ENCODE measurements around the gene RANGAP1. TPM values are rescaled to one million over a fixed set of nuclear protein-coding genes. Genes with fewer than 3 reads are reported as not detected.

The RANGAP1 gene
- total RNA-seq, 4 donors from 2014 or later = 119 to 150 (median 121) TPM

DNA sequence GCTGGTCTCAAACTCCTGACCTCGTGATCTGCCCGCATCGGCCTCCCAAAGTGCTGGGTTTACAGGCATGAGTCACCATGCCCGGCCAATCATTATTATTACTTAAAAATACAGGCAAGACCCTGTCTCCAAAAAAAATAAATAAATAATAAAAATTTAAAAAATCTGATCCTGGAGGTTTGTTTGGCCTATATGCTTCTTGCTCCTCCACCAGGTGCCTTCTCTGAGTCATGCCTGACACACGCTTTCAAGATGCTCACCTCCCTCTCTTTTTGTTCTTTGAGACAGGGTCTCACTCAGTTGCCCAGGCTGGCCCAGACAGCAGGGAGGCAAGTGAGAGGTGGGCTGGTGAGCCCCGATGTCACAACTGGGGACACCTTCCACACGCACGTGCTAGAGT lies 28.8 kb upstream of the RANGAP1 start:
- 96% methylated on average over 8 of the region's 8 CpGs for WGBS, 2 donors
- no peak for DNase-seq (ENCODE audit: low spot score in 2 of 2)
- intact Hi-C loops (cut with DNase I; ENCODE audit: low total_unique reads) = no loop called here
- H3K4me3 ChIP-seq (ENCODE audit: low read depth, poor library complexity, severe bottlenecking) = no peak overlapping the region
- TF ChIP-seq, protein P1, sequence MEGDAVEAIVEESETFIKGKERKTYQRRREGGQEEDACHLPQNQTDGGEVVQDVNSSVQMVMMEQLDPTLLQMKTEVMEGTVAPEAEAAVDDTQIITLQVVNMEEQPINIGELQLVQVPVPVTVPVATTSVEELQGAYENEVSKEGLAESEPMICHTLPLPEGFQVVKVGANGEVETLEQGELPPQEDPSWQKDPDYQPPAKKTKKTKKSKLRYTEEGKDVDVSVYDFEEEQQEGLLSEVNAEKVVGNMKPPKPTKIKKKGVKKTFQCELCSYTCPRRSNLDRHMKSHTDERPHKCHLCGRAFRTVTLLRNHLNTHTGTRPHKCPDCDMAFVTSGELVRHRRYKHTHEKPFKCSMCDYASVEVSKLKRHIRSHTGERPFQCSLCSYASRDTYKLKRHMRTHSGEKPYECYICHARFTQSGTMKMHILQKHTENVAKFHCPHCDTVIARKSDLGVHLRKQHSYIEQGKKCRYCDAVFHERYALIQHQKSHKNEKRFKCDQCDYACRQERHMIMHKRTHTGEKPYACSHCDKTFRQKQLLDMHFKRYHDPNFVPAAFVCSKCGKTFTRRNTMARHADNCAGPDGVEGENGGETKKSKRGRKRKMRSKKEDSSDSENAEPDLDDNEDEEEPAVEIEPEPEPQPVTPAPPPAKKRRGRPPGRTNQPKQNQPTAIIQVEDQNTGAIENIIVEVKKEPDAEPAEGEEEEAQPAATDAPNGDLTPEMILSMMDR (IDR thresholded peaks at IDR 0.05) = no peak
- no peak for TF ChIP-seq POLR2A (IDR thresholded peaks at IDR 0.05)

DNA sequence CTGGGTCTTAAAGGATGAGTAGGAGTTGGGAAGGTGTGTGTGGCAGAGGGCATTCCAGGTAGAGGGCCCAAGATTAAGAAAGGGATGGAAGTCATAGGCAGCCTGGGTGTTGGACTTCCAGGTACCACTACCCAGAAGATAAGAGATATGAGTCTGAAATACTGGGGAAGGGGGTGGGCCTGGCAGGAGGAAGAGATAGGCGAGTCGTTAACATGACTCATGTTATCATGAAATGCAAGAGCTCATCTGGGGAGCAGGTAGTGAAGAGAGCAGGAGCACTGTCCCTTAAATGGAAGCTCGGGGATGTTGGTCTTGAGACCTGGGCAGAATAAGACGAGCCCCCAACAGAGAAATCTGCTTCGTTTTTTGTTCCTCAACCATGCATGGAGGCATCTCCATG lies 25.5 kb upstream of the RANGAP1 start:
- WGBS, 2 donors = 82 to 85% methylated on average over 5 of the region's 5 CpGs
- H3K4me3 ChIP-seq (ENCODE audit: low read depth, poor library complexity, severe bottlenecking) = no peak overlapping the region
- TF ChIP-seq, protein P1 (IDR thresholded peaks at IDR 0.05) = no peak
- TF ChIP-seq POLR2A (IDR thresholded peaks at IDR 0.05) = no peak
- no peak for DNase-seq (ENCODE audit: low spot score in 2 of 2)
- intact Hi-C loops (cut with DNase I; ENCODE audit: low total_unique reads) = no loop called here

DNA sequence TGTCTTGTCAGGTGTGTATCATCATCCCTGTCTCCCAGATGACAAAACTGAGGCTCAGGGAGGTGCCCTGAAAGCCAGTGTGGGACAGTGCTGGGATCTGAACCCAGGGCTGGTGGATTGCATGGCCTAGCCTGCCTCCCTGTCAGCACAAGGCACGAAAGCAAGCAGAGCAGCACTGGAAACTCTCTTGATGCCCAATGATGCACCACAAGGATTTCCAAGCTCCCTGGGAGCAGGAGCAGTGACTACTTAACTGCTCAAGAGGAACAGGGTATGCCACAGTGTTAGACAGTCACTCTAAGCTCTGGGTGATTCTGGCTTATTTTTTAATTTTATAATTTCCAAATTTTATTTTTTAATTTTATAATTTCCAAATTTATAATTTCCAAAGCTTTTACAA lies 24.3 kb upstream of the RANGAP1 start:
- H3K4me3 ChIP-seq (ENCODE audit: low read depth, poor library complexity, severe bottlenecking) = no peak overlapping the region
- TF ChIP-seq POLR2A (IDR thresholded peaks at IDR 0.05) = no peak
- TF ChIP-seq, protein P1 (IDR thresholded peaks at IDR 0.05) = no peak
- 94 to 100% methylated on average over 1 of the region's 1 CpG for WGBS, 2 donors
- intact Hi-C loops (cut with DNase I; ENCODE audit: low total_unique reads) = no loop called here
- DNase-seq (ENCODE audit: low spot score in 2 of 2) = no peak

DNA sequence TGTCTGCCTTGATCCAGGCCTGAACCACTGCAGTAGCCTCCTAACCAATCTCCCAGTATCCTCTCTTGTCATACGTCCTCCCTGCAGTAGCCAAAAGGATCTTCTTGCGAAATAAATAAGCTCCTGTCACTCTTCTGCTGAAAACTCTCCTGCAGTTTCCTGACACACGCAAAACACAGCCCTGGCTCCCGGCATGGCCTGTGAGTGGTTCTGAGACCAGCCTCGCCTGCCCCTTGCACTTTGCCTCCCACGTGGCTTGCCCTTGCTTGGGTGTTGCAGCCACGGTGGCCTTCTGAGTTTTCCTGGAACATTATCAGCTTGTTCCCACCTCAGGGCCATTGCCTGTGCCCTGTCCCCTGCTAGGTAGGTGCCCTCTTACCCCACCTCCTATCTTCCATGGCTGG lies 22.6 kb upstream of the RANGAP1 start:
- WGBS, 2 donors = 68 to 77% methylated on average over 7 of the region's 7 CpGs
- no peak for DNase-seq (ENCODE audit: low spot score in 2 of 2)
- intact Hi-C loops (cut with DNase I; ENCODE audit: low total_unique reads) = no loop called here
- H3K4me3 ChIP-seq (ENCODE audit: low read depth, poor library complexity, severe bottlenecking) = no peak overlapping the region
- TF ChIP-seq POLR2A (IDR thresholded peaks at IDR 0.05) = no peak
- TF ChIP-seq, protein P1 (IDR thresholded peaks at IDR 0.05) = no peak

DNA sequence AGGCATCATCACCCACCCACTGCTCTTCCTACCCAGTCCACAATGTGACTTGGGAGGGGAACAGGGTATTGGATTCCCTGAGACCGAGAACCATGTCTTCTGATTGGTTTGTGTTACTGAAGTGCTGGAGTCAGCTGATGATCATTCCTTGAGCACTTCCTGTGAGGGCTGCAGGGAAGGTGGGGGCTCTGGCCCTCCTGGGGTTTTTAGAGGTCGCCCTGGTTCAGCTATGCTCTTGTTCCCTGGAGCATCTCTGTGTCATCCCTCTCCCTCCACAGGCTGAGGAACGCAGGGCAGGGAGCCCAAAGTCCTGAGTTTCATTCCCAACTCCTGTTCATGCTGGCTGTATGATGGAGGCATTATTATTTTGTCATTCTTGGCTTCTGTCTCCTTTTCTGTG lies 22.1 kb upstream of the RANGAP1 start:
- DNase-seq (ENCODE audit: low spot score in 2 of 2) = no peak
- no peak for TF ChIP-seq POLR2A (IDR thresholded peaks at IDR 0.05)
- TF ChIP-seq, protein P1 (IDR thresholded peaks at IDR 0.05) = no peak
- H3K4me3 ChIP-seq (ENCODE audit: low read depth, poor library complexity, severe bottlenecking) = no peak overlapping the region
- intact Hi-C loops (cut with DNase I; ENCODE audit: low total_unique reads) = no loop called here
- 55 to 61% methylated on average over 3 of the region's 3 CpGs for WGBS, 2 donors

DNA sequence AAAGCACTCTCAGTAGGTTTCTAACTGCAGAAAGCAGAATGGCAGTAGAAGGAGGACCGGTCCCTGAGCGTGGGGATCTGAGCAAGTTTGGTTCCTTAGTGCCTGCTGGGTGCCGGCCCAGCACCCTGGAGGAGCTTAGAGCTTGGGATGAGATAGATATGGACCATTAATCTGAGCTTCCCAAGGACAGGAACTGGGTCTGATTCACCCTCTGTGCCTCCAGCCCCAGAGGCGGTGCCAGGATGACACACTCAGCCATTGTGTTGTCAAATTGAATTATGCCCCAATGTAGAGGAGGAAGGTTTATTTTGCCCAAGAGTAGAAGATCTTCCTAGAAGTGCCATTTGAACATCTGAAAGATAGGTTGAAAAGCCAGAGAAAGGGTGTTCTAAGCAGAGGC lies 19.7 kb upstream of the RANGAP1 start:
- WGBS, 2 donors = 46 to 68% methylated on average over 4 of the region's 4 CpGs
- intact Hi-C loops (cut with DNase I; ENCODE audit: low total_unique reads) = no loop called here
- H3K4me3 ChIP-seq (ENCODE audit: low read depth, poor library complexity, severe bottlenecking) = no peak overlapping the region
- TF ChIP-seq, protein P1 (IDR thresholded peaks at IDR 0.05) = no peak
- TF ChIP-seq POLR2A (IDR thresholded peaks at IDR 0.05) = no peak
- no peak for DNase-seq (ENCODE audit: low spot score in 2 of 2)

Measured in lower leg skin (tissue), 4 donors.